Endothelial cell of umbilical vein (primary cell): ENCODE data around the gene THSD4.

Source experiments
- EZH2 ChIP-seq: IDR thresholded peaks from 2 replicates; pipeline ENCODE4 v1.6.1; 2012; ENCODE audit warnings: borderline replicate concordance, low read depth, mild to moderate bottlenecking, moderate library complexity, low read length, inconsistent platforms; ENCODE audit not compliant: severe bottlenecking
- FOS ChIP-seq: IDR thresholded peaks from 2 replicates; pipeline ENCODE4 v1.6.1; 2011; ENCODE audit warnings: mild to moderate bottlenecking, low read length, moderate library complexity, borderline replicate concordance; ENCODE audit not compliant: insufficient read depth
- GATA2 ChIP-seq: IDR thresholded peaks from 2 replicates; pipeline ENCODE4 v1.7.0; 2011; ENCODE audit warnings: low read depth, mild to moderate bottlenecking, moderate library complexity, mixed read lengths, low read length; ENCODE audit not compliant: insufficient read length, insufficient read depth
- MYC ChIP-seq: IDR thresholded peaks from one replicate; pipeline ENCODE4 v1.6.1; 2011; ENCODE audit warnings: mild to moderate bottlenecking, low read depth, low read length
- POLR2A ChIP-seq: IDR thresholded peaks from 2 replicates; pipeline ENCODE4 v1.6.1; 2012; ENCODE audit warnings: low read depth, mild to moderate bottlenecking, control low read depth, low read length
- POLR2AphosphoS5 ChIP-seq: IDR thresholded peaks from 2 replicates; pipeline ENCODE4 v1.6.1; 2012; ENCODE audit warnings: low read depth, mild to moderate bottlenecking, control low read depth, low read length, moderate library complexity; ENCODE audit not compliant: insufficient read depth
- TF ChIP-seq, protein P1 (sequence below), 2 donors: IDR thresholded peaks; 1 replicate in 1 of 2; 2 replicates in 1 of 2; pipeline ENCODE4 v1.5.1; 2011; ENCODE audit warnings: low read length in 2 of 2, mild to moderate bottlenecking in 2 of 2, moderate library complexity in 2 of 2, control low read depth in 1 of 2, inconsistent platforms in 1 of 2, low read depth in 1 of 2; ENCODE audit not compliant: insufficient read depth in 1 of 2; ENCODE audit errors: extremely low read depth in 1 of 2
- TF ChIP-seq, protein P2 (sequence below): IDR thresholded peaks from 2 replicates; pipeline ENCODE4 v1.6.1; 2011; ENCODE audit not compliant: insufficient read depth, insufficient read length

DNA sequence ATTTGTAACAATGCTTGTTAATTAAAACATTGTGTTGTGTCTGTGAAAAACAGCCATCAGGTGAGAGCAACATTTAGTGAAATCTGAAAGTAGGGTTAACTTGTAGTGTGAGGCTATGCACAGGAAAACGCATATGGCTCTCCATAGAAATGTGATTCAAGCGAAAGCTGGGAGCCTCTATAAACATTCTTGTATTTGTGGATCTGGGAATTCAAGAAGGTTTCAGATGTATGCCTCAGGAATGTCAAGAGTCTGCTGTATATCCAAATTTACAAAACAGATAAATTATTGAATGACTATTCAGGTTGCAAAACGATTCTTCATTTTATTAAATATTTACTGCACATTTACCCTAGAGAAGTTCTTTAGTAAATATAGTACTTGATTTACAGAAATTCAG, 166.0 kb downstream of the THSD4 start:
- TF ChIP-seq, protein P1, sequence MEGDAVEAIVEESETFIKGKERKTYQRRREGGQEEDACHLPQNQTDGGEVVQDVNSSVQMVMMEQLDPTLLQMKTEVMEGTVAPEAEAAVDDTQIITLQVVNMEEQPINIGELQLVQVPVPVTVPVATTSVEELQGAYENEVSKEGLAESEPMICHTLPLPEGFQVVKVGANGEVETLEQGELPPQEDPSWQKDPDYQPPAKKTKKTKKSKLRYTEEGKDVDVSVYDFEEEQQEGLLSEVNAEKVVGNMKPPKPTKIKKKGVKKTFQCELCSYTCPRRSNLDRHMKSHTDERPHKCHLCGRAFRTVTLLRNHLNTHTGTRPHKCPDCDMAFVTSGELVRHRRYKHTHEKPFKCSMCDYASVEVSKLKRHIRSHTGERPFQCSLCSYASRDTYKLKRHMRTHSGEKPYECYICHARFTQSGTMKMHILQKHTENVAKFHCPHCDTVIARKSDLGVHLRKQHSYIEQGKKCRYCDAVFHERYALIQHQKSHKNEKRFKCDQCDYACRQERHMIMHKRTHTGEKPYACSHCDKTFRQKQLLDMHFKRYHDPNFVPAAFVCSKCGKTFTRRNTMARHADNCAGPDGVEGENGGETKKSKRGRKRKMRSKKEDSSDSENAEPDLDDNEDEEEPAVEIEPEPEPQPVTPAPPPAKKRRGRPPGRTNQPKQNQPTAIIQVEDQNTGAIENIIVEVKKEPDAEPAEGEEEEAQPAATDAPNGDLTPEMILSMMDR (IDR thresholded peaks at IDR 0.05; ENCODE audit: extremely low read depth in 1 of 2, insufficient read depth in 1 of 2, low read depth in 1 of 2, low read length in 2 of 2) = no peak
- TF ChIP-seq, protein P2, sequence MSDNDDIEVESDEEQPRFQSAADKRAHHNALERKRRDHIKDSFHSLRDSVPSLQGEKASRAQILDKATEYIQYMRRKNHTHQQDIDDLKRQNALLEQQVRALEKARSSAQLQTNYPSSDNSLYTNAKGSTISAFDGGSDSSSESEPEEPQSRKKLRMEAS = no peak
- TF ChIP-seq POLR2AphosphoS5 (no peak), POLR2A (no peak), EZH2 (no peak), FOS (no peak), GATA2 (no peak), MYC (no peak)
